ENCODE results near the gene COL27A1.

COL27A1 gene

DNA sequence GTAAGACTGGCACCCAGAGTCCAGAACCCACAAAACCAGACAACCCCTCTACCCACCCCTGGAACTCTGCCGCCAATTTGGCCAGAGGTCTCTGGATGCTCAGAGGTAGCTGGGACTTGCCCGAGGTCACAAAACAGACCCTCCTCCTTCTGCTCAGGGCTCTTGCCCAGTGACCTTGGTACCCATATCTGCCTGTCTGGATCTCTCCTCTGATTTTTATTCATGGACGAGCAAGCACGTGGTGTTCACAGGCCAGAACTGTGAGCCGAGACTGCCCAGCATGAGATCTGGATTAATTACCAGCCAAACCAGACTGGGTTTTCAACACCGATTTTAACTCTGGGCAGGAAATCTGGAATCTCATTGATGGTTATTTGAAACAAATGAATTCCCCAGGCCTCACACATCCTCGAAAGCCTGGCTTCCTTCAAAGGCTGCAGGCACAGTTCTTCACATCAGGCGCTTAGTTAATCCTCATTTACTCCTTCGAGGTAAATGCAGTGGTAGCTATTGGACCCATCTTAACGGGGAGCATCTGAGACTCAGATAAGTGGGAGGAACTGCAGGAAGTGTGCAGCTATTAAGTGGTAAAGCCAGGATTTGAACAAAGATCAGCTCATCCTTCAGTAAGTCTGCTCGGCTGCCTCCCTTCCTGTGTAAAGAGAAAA is 21.4 kb downstream of the COL27A1 start:
- H3K4me1 ChIP-seq, result no peaks in the 10 kb centered on the region

DNA sequence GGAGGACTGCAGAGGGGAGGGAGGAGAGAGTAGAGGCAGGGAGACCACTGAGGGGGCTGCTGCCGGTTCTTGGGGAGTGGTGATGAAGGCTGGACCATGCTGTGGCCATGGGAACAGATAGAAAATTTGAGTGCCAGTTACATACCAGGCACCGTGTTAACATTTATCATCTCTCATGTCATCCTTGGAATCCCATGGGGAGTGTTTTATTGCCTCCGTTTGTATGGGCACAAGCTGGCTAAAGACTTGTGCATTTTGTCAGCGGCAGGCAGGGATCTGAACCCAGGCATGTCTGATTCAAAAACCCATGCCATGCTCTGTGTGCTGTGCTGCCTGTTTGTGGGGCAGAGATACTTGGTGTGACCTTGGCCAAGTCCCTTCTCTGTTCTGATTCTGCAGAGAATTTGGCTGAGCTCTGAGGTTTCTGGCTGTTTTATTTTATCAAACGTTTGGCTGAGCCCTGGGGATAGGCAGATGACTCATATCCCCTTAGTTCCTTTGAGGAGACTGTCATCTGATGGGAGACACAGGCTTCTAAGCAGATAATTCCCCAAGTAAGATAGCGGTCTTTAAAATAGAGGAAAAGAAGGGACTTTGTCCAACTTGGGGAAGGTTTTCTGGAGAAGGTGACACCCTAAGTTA is 22.2 kb downstream of the COL27A1 start:
- Histone ChIP-seq H3K27ac (no peak overlapping the region), H3K79me2 (no peaks in the 10 kb centered on the region), H3K27me3 (ENCODE audit: control insufficient read depth, insufficient read depth, low read length) (no peaks in the 10 kb centered on the region), H3K4me1 (no peaks in the 10 kb centered on the region), H3K9ac (no peak overlapping the region), H3K4me2 (ENCODE audit: low read length) (no peak overlapping the region), H3K9me3 (ENCODE audit: control insufficient read depth, low read length) (no peaks in the 10 kb centered on the region), H3K4me3 (ENCODE audit: low read depth, low read length) (no peak overlapping the region), H2AFZ (no peak overlapping the region), H3K36me3 (ENCODE audit: control insufficient read depth, insufficient read depth, low read length) (no peaks in the 10 kb centered on the region)
- TF ChIP-seq, protein P1, sequence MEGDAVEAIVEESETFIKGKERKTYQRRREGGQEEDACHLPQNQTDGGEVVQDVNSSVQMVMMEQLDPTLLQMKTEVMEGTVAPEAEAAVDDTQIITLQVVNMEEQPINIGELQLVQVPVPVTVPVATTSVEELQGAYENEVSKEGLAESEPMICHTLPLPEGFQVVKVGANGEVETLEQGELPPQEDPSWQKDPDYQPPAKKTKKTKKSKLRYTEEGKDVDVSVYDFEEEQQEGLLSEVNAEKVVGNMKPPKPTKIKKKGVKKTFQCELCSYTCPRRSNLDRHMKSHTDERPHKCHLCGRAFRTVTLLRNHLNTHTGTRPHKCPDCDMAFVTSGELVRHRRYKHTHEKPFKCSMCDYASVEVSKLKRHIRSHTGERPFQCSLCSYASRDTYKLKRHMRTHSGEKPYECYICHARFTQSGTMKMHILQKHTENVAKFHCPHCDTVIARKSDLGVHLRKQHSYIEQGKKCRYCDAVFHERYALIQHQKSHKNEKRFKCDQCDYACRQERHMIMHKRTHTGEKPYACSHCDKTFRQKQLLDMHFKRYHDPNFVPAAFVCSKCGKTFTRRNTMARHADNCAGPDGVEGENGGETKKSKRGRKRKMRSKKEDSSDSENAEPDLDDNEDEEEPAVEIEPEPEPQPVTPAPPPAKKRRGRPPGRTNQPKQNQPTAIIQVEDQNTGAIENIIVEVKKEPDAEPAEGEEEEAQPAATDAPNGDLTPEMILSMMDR (IDR thresholded peaks at IDR 0.05), result no peak

More for the DNA sequence above, 21.4 kb downstream of the COL27A1 start:
- Histone ChIP-seq H3K27me3 (ENCODE audit: control insufficient read depth, insufficient read depth, low read length) (no peaks in the 10 kb centered on the region), H3K4me2 (ENCODE audit: low read length) (no peak overlapping the region), H3K4me3 (ENCODE audit: low read depth, low read length) (no peak overlapping the region), H2AFZ (no peak overlapping the region), H3K79me2 (no peaks in the 10 kb centered on the region), H3K9me3 (ENCODE audit: control insufficient read depth, low read length) (no peaks in the 10 kb centered on the region), H3K9ac (no peak overlapping the region), H3K36me3 (ENCODE audit: control insufficient read depth, insufficient read depth, low read length) (no peaks in the 10 kb centered on the region), H3K27ac (no peak overlapping the region)
- TF ChIP-seq, protein P1 (IDR thresholded peaks at IDR 0.05), result no peak

DNA sequence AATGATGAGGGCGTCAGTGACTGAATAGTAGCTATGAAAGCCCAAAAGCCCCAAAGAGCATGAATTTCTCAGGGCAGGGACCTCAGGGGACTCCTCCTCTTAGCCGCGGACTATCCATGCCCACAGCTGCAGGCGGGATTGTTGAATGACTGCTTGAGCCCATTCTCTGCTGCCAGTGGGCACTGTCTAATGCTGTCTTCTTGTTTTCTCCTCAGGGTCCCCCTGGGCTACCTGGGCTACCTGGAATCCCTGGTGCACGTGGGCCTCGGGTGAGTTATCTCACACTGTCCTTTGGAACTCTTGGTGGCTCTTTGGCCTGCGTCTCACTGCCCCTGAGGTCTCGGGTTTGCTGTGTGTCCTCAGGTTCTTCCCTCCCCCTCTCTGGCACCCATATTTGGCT is 22.7 kb downstream of the COL27A1 start:
- H3K4me1 ChIP-seq, result no peaks in the 10 kb centered on the region
- H3K27me3 ChIP-seq (ENCODE audit: control insufficient read depth, insufficient read depth, low read length), result no peaks in the 10 kb centered on the region
- TF ChIP-seq, protein P1 (IDR thresholded peaks at IDR 0.05), result no peak
- H3K36me3 ChIP-seq (ENCODE audit: control insufficient read depth, insufficient read depth, low read length), result no peaks in the 10 kb centered on the region
- no peaks in the 10 kb centered on the region for H3K79me2 ChIP-seq
- no peak overlapping the region for H3K9ac ChIP-seq
- H3K4me3 ChIP-seq (ENCODE audit: low read depth, low read length), result no peak overlapping the region
- H3K9me3 ChIP-seq (ENCODE audit: control insufficient read depth, low read length), result no peaks in the 10 kb centered on the region
- H3K27ac ChIP-seq, result no peak overlapping the region
- H2AFZ ChIP-seq, result no peak overlapping the region
- no peak overlapping the region for H3K4me2 ChIP-seq (ENCODE audit: low read length)

DNA sequence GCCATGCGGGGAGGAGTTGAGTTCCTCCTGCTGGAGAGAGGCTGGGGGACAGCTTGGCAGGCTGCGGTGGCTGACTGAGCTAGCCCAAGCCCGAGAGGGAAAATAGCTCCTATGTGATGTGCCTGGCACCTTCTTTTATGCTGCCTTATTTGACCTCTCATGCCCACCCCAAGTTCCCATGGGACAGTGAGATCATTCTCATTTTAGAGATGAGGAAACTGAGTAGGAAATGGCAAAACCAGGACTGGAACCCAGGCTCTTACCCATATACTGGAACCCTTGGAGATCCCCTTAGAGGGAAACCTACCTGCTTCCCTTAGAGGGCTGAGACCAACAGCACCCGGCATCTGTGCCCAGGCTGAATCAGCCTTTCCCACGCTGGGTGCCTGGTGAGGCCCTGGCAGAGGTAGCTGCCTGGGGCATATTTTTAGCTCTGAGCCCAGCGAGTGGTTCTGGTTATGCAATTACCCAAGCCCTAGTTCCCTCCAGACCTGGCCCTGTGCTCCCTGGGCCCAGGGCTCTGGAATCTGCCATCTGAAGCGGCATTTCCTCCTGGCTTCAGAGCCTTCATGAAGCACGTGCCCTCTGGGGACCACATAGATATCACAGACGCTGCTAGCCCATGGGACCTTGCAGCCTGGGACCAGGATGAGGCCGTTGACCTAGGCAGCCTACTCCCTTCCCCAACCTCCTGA is 23.6 kb downstream of the COL27A1 start:
- H3K27me3 ChIP-seq (ENCODE audit: control insufficient read depth, insufficient read depth, low read length), result no peaks in the 10 kb centered on the region
- no peak overlapping the region for H3K4me3 ChIP-seq (ENCODE audit: low read depth, low read length)
- H3K27ac ChIP-seq, result no peak overlapping the region
- H3K4me2 ChIP-seq (ENCODE audit: low read length), result no peak overlapping the region
- no peaks in the 10 kb centered on the region for H3K4me1 ChIP-seq
- no peak overlapping the region for H2AFZ ChIP-seq
- H3K9me3 ChIP-seq (ENCODE audit: control insufficient read depth, low read length), result no peaks in the 10 kb centered on the region
- no peaks in the 10 kb centered on the region for H3K36me3 ChIP-seq (ENCODE audit: control insufficient read depth, insufficient read depth, low read length)
- TF ChIP-seq, protein P1 (IDR thresholded peaks at IDR 0.05), result no peak
- no peak overlapping the region for H3K9ac ChIP-seq
- H3K79me2 ChIP-seq, result no peaks in the 10 kb centered on the region

Data from parathyroid adenoma (tissue), 2 donors.